GM21526 (cell line): ENCODE results near the gene KANSL1.
"Not testable (repeated sequence)": the region's sequence is repeated elsewhere in the genome, so short reads cannot be mapped to it uniquely, and the experiment has no call there.

ENCODE experiments used
- ATAC-seq: cut with Tn5 transposase; IDR thresholded peaks from one replicate; pipeline ENCODE4 v1.9.1; 2021; ENCODE audit warnings: moderate library complexity; ENCODE audit not compliant: unreplicated experiment, low FRiP score

Gene KANSL1

DNA sequence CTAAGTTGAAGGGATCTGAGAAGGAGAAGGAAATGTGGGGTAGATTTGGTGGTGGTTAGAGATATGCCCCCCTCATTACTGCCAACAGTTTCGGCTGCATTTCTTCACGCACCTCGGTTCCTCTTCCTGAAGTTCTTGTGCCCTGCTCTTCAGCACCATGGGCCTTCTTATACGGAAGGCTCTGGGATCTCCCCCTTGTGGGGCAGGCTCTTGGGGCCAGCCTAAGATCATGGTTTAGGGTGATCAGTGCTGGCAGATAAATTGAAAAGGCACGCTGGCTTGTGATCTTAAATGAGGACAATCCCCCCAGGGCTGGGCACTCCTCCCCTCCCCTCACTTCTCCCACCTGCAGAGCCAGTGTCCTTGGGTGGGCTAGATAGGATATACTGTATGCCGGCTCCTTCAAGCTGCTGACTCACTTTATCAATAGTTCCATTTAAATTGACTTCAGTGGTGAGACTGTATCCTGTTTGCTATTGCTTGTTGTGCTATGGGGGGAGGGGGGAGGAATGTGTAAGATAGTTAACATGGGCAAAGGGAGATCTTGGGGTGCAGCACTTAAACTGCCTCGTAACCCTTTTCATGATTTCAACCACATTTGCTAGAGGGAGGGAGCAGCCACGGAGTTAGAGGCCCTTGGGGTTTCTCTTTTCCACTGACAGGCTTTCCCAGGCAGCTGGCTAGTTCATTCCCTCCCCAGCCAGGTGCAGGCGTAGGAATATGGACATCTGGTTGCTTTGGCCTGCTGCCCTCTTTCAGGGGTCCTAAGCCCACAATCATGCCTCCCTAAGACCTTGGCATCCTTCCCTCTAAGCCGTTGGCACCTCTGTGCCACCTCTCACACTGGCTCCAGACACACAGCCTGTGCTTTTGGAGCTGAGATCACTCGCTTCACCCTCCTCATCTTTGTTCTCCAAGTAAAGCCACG is 165.9 kb downstream of the KANSL1 start:
- no peak for ATAC-seq

DNA sequence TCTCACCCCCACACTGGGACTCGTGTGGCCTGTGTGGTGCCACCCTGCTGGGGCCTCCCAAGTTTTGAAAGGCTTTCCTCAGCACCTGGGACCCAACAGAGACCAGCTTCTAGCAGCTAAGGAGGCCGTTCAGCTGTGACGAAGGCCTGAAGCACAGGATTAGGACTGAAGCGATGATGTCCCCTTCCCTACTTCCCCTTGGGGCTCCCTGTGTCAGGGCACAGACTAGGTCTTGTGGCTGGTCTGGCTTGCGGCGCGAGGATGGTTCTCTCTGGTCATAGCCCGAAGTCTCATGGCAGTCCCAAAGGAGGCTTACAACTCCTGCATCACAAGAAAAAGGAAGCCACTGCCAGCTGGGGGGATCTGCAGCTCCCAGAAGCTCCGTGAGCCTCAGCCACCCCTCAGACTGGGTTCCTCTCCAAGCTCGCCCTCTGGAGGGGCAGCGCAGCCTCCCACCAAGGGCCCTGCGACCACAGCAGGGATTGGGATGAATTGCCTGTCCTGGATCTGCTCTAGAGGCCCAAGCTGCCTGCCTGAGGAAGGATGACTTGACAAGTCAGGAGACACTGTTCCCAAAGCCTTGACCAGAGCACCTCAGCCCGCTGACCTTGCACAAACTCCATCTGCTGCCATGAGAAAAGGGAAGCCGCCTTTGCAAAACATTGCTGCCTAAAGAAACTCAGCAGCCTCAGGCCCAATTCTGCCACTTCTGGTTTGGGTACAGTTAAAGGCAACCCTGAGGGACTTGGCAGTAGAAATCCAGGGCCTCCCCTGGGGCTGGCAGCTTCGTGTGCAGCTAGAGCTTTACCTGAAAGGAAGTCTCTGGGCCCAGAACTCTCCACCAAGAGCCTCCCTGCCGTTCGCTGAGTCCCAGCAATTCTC is 166.8 kb downstream of the KANSL1 start:
- no peak for ATAC-seq

DNA sequence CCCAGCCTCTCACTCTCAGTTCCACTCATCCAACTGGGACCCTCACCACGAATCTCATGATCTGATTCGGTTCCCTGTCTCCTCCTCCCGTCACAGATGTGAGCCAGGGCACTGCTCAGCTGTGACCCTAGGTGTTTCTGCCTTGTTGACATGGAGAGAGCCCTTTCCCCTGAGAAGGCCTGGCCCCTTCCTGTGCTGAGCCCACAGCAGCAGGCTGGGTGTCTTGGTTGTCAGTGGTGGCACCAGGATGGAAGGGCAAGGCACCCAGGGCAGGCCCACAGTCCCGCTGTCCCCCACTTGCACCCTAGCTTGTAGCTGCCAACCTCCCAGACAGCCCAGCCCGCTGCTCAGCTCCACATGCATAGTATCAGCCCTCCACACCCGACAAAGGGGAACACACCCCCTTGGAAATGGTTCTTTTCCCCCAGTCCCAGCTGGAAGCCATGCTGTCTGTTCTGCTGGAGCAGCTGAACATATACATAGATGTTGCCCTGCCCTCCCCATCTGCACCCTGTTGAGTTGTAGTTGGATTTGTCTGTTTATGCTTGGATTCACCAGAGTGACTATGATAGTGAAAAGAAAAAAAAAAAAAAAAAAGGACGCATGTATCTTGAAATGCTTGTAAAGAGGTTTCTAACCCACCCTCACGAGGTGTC is 167.6 kb downstream of the KANSL1 start:
- no peak for ATAC-seq

DNA sequence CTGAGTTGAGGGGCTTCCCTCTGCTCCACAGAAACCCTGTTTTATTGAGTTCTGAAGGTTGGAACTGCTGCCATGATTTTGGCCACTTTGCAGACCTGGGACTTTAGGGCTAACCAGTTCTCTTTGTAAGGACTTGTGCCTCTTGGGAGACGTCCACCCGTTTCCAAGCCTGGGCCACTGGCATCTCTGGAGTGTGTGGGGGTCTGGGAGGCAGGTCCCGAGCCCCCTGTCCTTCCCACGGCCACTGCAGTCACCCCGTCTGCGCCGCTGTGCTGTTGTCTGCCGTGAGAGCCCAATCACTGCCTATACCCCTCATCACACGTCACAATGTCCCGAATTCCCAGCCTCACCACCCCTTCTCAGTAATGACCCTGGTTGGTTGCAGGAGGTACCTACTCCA is 168.2 kb downstream of the KANSL1 start:
- ATAC-seq, result no peak

DNA sequence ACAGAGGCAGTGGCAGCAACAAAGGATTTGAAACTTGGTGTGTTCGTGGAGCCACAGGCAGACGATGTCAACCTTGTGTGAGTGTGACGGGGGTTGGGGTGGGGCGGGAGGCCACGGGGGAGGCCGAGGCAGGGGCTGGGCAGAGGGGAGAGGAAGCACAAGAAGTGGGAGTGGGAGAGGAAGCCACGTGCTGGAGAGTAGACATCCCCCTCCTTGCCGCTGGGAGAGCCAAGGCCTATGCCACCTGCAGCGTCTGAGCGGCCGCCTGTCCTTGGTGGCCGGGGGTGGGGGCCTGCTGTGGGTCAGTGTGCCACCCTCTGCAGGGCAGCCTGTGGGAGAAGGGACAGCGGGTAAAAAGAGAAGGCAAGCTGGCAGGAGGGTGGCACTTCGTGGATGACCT is 168.6 kb downstream of the KANSL1 start:
- ATAC-seq, result no peak

DNA sequence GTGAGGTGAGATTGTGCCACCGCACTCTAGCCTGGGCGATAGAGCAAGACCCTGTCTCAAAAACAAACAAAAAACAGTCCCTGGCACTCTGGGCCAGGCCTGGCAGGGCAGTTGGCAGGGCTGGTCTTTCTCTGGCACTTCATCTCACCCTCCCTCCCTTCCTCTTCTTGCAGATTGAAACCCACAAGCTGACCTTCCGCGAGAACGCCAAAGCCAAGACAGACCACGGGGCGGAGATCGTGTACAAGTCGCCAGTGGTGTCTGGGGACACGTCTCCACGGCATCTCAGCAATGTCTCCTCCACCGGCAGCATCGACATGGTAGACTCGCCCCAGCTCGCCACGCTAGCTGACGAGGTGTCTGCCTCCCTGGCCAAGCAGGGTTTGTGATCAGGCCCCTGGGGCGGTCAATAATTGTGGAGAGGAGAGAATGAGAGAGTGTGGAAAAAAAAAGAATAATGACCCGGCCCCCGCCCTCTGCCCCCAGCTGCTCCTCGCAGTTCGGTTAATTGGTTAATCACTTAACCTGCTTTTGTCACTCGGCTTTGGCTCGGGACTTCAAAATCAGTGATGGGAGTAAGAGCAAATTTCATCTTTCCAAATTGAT is 169.3 kb downstream of the KANSL1 start:
- ATAC-seq, result no peak

DNA sequence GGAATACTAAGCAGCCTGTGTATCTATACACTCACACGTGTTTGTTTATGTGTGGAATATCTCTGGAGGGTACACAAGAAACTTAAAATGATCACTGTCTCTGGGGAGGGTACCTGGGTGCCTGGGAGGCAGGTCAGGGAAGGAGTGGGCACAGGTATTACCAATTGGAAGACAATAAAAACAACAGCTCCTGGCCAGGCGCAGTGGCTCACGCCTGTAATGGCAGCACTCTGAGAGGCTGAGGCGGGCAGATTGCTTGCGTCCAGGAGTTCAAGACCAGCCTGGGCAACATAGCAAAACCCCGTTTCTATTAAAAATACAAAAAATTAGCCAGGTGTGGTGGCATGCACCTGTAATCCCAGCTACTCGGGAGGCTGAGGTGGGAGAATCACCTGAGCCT is 169.9 kb downstream of the KANSL1 start:
- not testable (repeated sequence) for ATAC-seq

DNA sequence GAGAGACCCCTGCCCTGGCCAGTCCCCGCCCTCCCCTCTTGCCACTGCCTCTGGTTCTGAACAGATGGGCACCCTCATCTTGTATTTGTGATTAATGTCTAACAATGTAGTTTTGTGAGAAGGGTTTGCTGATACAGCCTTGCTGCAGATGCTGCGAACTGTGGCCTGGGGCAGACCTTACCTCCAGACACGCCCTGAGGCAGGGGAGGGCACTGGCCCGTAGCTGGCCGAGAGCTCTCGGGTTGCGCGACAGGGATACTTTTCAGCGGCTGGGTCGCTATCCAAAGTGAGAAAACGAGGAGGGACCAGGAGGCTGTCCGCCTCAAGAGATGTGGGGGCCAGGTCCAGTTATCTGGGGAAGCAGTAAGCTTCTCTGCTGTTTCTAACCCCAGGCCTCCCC is 172.2 kb downstream of the KANSL1 start:
- no peak for ATAC-seq

DNA sequence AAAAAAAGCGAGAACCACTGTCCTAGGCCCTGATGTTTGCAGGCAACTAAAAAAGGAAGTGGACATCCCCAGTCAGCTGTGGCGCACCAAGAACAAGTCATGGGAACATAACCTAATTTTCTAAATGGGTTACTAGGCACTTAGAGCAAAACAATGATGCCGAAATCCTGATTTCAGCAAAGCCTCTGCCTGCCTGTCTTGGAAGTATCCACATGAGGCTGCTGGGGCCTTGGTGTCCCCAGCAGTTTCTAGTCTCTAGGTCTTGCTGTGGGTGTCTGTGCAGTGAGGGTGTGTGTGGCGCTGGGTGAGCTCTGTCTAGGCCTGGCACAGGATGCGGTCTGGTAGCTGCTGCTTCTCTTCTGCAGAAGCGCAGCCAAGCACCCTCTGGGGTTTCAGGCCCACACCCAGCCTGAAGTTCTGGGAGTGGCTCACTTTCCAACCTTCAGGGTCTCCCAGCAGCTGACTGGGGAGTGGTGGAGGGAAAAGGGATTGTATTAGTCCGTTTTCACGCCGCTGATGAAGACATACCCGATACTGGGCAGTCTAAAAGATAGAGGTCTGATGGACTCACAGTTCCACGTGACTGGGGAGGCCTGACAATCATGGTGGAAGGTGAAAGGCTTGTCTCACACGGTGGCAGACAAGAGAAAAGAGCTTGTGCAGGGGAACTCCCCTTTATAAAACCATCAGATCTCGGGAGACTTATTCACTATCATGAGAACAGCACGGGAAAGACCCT is 173.0 kb downstream of the KANSL1 start:
- no peak for ATAC-seq

DNA sequence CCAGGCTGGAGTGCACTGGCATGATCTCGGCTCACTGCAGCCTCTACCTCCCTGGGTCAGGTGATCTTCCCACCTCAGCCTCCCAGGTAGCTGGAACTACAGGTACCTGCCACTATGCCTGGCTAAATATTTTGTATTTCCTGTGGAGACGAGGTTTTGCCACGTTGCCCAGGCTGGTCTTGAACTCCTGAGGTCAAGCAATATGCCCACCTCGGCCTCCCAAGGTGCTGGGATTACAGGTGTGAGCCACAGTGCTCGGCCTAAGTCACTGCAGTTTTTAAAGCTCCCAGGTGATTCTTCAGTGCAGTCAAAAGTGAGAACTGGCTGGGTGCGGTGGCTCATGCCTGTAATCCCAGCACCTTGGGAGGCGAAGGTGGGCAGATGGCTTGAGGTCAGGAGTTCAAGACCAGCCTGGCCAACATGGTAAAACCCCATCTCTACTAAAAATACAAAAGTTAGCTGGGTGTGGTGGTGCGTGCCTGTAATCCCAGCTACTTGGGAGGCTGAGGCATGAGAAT is 173.8 kb downstream of the KANSL1 start:
- ATAC-seq, result not testable (repeated sequence)

DNA sequence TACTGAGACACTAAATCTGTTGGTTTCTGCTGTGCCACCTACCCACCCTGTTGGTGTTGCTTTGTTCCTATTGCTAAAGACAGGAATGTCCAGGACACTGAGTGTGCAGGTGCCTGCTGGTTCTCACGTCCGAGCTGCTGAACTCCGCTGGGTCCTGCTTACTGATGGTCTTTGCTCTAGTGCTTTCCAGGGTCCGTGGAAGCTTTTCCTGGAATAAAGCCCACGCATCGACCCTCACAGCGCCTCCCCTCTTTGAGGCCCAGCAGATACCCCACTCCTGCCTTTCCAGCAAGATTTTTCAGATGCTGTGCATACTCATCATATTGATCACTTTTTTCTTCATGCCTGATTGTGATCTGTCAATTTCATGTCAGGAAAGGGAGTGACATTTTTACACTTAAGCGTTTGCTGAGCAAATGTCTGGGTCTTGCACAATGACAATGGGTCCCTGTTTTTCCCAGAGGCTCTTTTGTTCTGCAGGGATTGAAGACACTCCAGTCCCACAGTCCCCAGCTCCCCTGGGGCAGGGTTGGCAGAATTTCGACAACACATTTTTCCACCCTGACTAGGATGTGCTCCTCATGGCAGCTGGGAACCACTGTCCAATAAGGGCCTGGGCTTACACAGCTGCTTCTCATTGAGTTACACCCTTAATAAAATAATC is 179.6 kb downstream of the KANSL1 start:
- no peak for ATAC-seq

DNA sequence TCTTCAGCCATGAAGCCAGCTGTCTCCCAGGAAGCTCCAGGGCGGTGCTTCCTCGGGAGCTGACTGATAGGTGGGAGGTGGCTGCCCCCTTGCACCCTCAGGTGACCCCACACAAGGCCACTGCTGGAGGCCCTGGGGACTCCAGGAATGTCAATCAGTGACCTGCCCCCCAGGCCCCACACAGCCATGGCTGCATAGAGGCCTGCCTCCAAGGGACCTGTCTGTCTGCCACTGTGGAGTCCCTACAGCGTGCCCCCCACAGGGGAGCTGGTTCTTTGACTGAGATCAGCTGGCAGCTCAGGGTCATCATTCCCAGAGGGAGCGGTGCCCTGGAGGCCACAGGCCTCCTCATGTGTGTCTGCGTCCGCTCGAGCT is 180.1 kb downstream of the KANSL1 start:
- ATAC-seq, result no peak

DNA sequence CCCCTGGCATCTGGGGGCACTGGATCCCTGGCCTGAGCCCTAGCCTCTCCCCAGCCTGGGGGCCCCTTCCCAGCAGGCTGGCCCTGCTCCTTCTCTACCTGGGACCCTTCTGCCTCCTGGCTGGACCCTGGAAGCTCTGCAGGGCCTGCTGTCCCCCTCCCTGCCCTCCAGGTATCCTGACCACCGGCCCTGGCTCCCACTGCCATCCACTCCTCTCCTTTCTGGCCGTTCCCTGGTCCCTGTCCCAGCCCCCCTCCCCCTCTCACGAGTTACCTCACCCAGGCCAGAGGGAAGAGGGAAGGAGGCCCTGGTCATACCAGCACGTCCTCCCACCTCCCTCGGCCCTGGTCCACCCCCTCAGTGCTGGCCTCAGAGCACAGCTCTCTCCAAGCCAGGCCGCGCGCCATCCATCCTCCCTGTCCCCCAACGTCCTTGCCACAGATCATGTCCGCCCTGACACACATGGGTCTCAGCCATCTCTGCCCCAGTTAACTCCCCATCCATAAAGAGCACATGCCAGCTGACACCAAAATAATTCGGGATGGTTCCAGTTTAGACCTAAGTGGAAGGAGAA is 180.6 kb downstream of the KANSL1 start:
- ATAC-seq, result no peak

DNA sequence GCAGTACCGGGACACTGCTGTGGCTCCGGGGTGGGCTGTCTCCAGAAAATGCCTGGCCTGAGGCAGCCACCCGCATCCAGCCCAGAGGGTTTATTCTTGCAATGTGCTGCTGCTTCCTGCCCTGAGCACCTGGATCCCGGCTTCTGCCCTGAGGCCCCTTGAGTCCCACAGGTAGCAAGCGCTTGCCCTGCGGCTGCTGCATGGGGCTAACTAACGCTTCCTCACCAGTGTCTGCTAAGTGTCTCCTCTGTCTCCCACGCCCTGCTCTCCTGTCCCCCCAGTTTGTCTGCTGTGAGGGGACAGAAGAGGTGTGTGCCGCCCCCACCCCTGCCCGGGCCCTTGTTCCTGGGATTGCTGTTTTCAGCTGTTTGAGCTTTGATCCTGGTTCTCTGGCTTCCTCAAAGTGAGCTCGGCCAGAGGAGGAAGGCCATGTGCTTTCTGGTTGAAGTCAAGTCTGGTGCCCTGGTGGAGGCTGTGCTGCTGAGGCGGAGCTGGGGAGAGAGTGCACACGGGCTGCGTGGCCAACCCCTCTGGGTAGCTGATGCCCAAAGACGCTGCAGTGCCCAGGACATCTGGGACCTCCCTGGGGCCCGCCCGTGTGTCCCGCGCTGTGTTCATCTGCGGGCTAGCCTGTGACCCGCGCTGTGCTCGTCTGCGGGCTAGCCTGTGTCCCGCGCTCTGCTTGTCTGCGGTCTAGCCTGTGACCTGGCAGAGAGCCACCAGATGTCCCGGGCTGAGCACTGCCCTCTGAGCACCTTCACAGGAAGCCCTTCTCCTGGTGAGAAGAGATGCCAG is 181.3 kb downstream of the KANSL1 start:
- ATAC-seq, result no peak

DNA sequence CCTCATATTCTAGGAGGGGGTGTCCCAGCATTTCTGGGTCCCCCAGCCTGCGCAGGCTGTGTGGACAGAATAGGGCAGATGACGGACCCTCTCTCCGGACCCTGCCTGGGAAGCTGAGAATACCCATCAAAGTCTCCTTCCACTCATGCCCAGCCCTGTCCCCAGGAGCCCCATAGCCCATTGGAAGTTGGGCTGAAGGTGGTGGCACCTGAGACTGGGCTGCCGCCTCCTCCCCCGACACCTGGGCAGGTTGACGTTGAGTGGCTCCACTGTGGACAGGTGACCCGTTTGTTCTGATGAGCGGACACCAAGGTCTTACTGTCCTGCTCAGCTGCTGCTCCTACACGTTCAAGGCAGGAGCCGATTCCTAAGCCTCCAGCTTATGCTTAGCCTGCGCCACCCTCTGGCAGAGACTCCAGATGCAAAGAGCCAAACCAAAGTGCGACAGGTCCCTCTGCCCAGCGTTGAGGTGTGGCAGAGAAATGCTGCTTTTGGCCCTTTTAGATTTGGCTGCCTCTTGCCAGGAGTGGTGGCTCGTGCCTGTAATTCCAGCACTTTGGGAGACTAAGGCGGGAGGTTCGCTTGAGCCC is 182.5 kb downstream of the KANSL1 start:
- no peak for ATAC-seq

DNA sequence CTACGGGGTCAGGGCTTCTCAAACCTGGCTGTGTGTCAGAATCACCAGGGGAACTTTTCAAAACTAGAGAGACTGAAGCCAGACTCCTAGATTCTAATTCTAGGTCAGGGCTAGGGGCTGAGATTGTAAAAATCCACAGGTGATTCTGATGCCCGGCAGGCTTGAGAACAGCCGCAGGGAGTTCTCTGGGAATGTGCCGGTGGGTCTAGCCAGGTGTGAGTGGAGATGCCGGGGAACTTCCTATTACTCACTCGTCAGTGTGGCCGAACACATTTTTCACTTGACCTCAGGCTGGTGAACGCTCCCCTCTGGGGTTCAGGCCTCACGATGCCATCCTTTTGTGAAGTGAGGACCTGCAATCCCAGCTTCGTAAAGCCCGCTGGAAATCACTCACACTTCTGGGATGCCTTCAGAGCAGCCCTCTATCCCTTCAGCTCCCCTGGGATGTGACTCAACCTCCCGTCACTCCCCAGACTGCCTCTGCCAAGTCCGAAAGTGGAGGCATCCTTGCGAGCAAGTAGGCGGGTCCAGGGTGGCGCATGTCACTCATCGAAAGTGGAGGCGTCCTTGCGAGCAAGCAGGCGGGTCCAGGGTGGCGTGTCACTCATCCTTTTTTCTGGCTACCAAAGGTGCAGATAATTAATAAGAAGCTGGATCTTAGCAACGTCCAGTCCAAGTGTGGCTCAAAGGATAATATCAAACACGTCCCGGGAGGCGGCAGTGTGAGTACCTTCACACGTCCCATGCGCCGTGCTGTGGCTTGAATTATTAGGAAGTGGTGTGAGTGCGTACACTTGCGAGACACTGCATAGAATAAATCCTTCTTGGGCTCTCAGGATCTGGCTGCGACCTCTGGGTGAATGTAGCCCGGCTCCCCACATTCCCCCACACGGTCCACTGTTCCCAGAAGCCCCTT is 183.3 kb downstream of the KANSL1 start:
- ATAC-seq, result no peak

DNA sequence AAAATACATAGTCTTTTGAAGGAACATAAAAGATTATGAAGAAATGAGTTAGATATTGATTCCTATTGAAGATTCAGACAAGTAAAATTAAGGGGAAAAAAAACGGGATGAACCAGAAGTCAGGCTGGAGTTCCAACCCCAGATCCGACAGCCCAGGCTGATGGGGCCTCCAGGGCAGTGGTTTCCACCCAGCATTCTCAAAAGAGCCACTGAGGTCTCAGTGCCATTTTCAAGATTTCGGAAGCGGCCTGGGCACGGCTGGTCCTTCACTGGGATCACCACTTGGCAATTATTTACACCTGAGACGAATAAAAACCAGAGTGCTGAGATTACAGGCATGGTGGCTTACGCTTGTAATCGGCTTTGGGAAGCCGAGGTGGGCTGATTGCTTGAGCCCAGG is 184.6 kb downstream of the KANSL1 start:
- ATAC-seq, result no peak
